Esophagus muscularis mucosa (tissue), 4 donors: ENCODE measurements around the gene ECD.

Experiments
- EP300 ChIP-seq: sonication (generic); formaldehyde crosslinking; IDR thresholded peaks from one replicate; pipeline ENCODE4 v1.6.1; 2017; ENCODE audit warnings: antibody characterized with exemption
- POLR2A ChIP-seq: fragments of 450-650 bp; IDR thresholded peaks from one replicate; pipeline ENCODE4 v1.6.1; 2017; ENCODE audit warnings: antibody characterized with exemption, moderate library complexity, mild to moderate bottlenecking, low read depth
- POLR2AphosphoS5 ChIP-seq, 2 donors: sonication (generic); formaldehyde crosslinking; IDR thresholded peaks; one replicate each; pipeline ENCODE4 v1.6.1; 2017; ENCODE audit warnings: antibody characterized with exemption in 2 of 2
- TF ChIP-seq, protein P1 (sequence below), 3 experiments: fragments of 200-600 bp in 2 of 3; fragments of 450-650 bp in 1 of 3; sonication (generic) in 2 of 3; IDR thresholded peaks; one replicate each; pipeline ENCODE4 v1.5.1; 2017 to 2019; ENCODE audit warnings: antibody characterized with exemption in 3 of 3, mild to moderate bottlenecking in 2 of 3, moderate library complexity in 1 of 3

DNA sequence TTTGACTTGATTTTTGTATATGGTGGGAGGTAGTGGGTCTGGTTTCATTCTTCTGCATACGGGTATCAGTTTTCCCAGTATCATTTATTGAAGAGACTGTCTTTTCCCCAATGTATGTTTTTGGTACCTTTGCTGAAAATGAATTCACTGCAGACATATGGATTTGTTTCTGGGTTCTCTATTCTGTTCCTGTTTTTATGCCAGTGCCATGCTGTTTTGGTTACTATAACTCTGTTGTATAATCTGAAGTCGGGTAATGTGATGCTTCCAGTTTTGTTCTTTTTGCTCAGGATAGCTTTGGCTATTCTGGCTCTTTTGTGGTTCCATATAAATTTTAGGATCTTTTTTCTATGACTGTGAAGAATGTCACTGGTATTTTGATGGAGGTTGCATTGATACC, 836 bp downstream of the ECD start:
- TF ChIP-seq, protein P1, sequence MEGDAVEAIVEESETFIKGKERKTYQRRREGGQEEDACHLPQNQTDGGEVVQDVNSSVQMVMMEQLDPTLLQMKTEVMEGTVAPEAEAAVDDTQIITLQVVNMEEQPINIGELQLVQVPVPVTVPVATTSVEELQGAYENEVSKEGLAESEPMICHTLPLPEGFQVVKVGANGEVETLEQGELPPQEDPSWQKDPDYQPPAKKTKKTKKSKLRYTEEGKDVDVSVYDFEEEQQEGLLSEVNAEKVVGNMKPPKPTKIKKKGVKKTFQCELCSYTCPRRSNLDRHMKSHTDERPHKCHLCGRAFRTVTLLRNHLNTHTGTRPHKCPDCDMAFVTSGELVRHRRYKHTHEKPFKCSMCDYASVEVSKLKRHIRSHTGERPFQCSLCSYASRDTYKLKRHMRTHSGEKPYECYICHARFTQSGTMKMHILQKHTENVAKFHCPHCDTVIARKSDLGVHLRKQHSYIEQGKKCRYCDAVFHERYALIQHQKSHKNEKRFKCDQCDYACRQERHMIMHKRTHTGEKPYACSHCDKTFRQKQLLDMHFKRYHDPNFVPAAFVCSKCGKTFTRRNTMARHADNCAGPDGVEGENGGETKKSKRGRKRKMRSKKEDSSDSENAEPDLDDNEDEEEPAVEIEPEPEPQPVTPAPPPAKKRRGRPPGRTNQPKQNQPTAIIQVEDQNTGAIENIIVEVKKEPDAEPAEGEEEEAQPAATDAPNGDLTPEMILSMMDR (IDR thresholded peaks at IDR 0.05): no peak
- no peak for TF ChIP-seq POLR2A
- no peak for TF ChIP-seq POLR2AphosphoS5 (IDR thresholded peaks at IDR 0.05)
- TF ChIP-seq EP300: no peak
